AG09319 (cell line): Measurements from ENCODE around the gene TEX261.

Experiments
- DNase-seq: peaks from one replicate; pipeline ENCODE4 v3.0.0-alpha.2; 2010; ENCODE audit warnings: low read depth; ENCODE audit errors: extremely low read depth
- CTCF ChIP-seq: IDR thresholded peaks from 2 replicates; pipeline ENCODE4 v1.5.1; 2011; ENCODE audit warnings: low read depth, mild to moderate bottlenecking, inconsistent platforms, low read length, moderate library complexity

Gene TEX261

GRCh38 chr2:70958759-70959158 is 35.9 kb downstream of the TEX261 start:
- TF ChIP-seq CTCF, result no peak
- no peak for DNase-seq

- no peak for TF ChIP-seq CTCF
- no peak for DNase-seq
Measured at GRCh38 chr2:70957798-70958197, 36.9 kb downstream of the TEX261 start.

GRCh38 chr2:70956141-70956540 is 38.5 kb downstream of the TEX261 start:
- no peak for DNase-seq
- TF ChIP-seq CTCF, result no peak

- no peak for TF ChIP-seq CTCF
Measured at GRCh38 chr2:70954886-70955285, 39.8 kb downstream of the TEX261 start.

GRCh38 chr2:70949086-70949485 is 45.6 kb downstream of the TEX261 start:
- no peak for TF ChIP-seq CTCF
- no peak for DNase-seq

More at GRCh38 chr2:70954886-70955285, 39.8 kb downstream of the TEX261 start:
- no peak for DNase-seq

- peak; percentile 42 for DNase-seq
- peak; percentile 86 for TF ChIP-seq CTCF
Measured at GRCh38 chr2:70948337-70949003, 46.2 kb downstream of the TEX261 start.

- DNase-seq, result no peak
Measured at GRCh38 chr2:70947556-70948184, 47.0 kb downstream of the TEX261 start.

More at GRCh38 chr2:70947556-70948184, 47.0 kb downstream of the TEX261 start:
- TF ChIP-seq CTCF, result no peak; the same call in 1 of the 2 replicates
